Activated naive CD4-positive, alpha-beta T cell treated with anti-CD3 and anti-CD28 coated beads for 36 hours (primary cell): ENCODE measurements around the gene CTAGE1. TPM values are rescaled to one million over a fixed set of nuclear protein-coding genes. Genes with fewer than 3 reads are reported as not detected.

ENCODE experiments used
- CTCF ChIA-PET: fragments of 350-600 bp; sonication (Branson Sonifier 250); formaldehyde crosslinking; loops from one replicate; lab custom pipeline; 2021; ENCODE audit warnings: antibody characterized with exemption; lab: Charles Lee
- DNase-seq: peaks from one replicate; pipeline ENCODE4 v3.0.0-alpha.2; 2020
- H3K27ac Mint-ChIP-seq: one replicate; pipeline ENCODE4 v1.8.0; 2021; ENCODE audit warnings: mild to moderate bottlenecking, mixed read lengths
- H3K27me3 Mint-ChIP-seq: one replicate; pipeline ENCODE4 v1.8.0; 2021; ENCODE audit warnings: low read depth, mixed read lengths
- H3K36me3 Mint-ChIP-seq: one replicate; pipeline ENCODE4 v1.8.0; 2021; ENCODE audit warnings: low read depth, mixed read lengths
- H3K4me1 Mint-ChIP-seq: one replicate; pipeline ENCODE4 v1.8.0; 2021; ENCODE audit warnings: low read depth, mixed read lengths
- H3K4me3 Mint-ChIP-seq: one replicate; pipeline ENCODE4 v1.8.0; 2021; ENCODE audit warnings: mild to moderate bottlenecking, moderate library complexity, mixed read lengths
- H3K9me3 Mint-ChIP-seq: one replicate; pipeline ENCODE4 v1.8.0; 2021; ENCODE audit warnings: mixed read lengths
- intact Hi-C: fragments of 100-400 bp; cut with micrococcal nuclease; formaldehyde crosslinking; loops from one replicate; pipeline ENCODE4 v1.15.1; 2023
- total RNA-seq, 2 experiments: library from RNA; stranded (reverse); gene quantifications; one replicate each; pipeline ENCODE4 v1.2.3, GENCODE V29; 2021

Gene CTAGE1, protein sequence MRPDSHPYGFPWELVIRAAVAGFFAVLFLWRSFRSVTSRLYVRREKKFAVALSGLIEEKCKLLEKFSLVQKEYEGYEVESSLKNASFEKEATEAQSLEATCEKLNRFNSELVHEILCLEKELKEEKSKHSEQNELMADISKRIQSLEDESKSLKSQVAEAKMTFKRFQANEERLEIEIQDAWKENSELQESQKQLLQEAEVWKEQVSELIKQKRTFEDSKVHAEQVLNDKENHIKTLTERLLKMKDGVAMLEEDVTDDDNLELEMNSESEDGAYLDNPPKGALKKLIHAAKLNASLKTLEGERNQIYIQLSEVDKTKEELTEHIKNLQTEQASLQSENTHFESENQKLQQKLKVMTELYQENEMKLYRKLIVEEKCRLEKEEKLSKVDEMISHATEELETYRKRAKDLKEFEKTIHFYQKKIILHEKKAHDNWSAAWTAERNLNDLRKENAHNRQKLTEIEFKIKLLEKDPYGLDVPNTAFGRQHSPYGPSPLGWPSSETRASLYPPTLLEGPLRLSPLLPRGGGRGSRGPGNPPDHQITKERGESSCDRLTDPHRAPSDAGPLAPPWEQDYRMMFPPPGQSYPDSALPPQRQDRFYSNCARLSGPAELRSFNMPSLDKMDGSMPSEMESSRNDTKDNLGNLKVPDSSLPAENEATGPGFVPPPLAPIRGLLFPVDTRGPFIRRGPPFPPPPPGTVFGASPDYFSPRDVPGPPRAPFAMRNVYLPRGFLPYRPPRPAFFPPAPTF
- not detected for total RNA-seq

DNA sequence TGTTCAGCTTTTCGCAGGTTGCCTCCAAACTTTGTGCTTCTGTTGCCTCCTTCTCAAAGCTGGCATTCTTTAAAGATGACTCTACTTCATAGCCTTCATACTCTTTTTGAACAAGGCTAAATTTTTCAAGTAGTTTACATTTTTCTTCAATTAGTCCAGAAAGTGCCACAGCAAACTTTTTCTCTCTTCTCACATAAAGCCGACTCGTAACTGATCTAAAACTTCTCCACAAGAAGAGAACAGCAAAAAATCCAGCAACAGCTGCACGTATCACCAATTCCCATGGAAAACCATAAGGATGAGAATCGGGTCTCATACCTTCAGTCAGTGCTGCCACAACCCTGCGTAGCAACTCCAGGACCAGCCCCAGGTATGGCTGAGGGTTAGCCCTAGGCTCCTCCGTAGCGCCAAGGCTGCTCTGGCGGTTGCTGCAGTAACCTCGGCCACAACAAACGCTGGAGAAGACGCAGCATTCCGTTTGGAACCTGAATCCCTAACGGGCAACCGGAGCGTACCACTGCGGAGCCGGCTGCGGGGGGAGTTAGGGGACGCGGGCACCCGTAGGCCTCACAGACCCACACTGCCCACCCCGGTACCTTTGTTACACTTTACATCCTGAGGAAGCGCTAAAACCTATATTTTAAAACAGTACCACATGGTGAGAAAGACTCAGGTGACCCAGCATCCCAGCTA, at the start of gene CTAGE1:
CTAGE1 (minus strand) TSS at position 420 of the 693 bp plus-strand sequence; CDS start at position 316, 104 bp downstream.
- Mint-ChIP-seq H3K4me3 (no peak within 1 kb of the TSS), H3K4me1 (no peaks in the 10 kb centered on the region), H3K36me3 (no peaks in the 10 kb centered on the region), H3K27ac (no peak within 1 kb of the TSS), H3K27me3 (peaks cover 5% of the 10 kb centered on the region), H3K9me3 (peaks cover 4% of the 10 kb centered on the region)
- CTCF ChIA-PET = no interaction called here
- DNase-seq = no peak
- intact Hi-C loops = no loop called here

DNA sequence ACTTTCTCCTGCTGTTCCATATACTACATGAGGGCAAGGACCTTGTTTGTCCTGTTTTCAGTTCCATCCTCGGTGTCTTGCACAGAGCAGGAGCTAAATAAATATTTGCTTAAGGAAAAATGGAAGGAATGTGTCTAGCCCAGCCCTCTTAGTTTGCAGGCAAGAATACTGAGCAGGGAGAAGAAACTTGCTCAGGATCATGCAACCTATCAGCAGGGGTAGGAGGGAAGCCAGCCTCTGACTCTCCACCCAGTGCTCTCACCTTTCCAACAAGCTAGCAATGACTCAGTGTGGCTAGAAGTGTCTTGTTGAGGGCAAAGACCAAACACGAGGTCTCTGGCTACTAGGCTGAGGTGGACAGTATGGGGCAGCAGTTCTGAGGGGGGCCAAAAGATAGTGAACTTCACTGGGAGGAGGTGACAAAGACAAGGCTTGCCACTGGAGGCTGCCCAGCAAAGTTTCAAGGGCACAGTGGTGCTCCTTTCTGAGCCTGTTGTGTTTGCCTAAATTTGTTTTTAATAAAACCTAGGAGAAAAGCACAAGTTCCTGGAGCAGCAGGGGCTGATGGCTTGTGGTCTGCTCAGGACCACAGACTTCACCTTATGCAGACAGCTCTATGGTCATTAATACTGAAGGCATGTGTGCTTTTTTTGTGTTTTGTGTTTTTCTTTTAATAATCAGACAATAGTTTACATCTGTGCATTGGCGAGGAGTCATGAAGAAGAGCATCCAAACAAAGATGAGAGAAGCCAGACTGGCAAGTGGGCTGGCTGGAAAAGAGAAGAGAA, 49.1 kb upstream of the CTAGE1 start:
- H3K36me3 Mint-ChIP-seq = no peaks in the 10 kb centered on the region
- H3K27me3 Mint-ChIP-seq = no peaks in the 10 kb centered on the region
- H3K9me3 Mint-ChIP-seq = no peaks in the 10 kb centered on the region
- intact Hi-C loops = loop anchor here (10.0 kb wide), 1 partner anchor 48 kb away; no protein-coding TSS in a partner anchor
- H3K27ac Mint-ChIP-seq = no peak overlapping the region
- no peak for DNase-seq
- CTCF ChIA-PET = no interaction called here
- H3K4me1 Mint-ChIP-seq = no peaks in the 10 kb centered on the region
- H3K4me3 Mint-ChIP-seq = no peak overlapping the region

DNA sequence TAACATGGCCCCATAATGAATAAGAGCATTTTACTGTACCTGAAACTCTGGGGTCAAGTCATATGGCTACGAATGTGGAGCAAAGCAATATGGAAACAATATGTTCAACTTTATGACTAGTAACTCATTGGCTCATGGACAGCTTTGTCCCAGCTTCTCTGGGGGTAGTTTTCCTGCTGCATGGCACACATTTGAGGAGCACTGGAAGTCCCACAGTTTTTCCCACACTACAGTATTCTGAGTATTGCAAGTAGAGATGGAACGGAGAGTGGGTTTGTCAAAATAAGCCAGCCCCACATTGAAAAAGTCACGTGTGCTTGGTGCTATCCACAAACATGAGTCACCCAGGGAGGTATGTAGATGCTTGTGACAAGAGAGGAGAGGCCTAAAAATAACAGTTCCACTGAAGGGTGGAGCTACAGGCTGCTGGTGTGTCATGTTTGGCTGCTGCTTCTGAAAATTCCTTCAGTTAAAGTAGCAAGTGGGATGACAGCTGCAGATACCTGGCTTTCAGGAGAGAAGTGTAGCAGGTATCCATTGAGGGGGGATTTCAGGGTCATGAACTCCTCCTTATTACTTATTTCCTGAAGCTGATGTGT, 48.2 kb upstream of the CTAGE1 start:
- CTCF ChIA-PET = no interaction called here
- H3K27me3 Mint-ChIP-seq = no peaks in the 10 kb centered on the region
- DNase-seq = no peak
- no peaks in the 10 kb centered on the region for H3K36me3 Mint-ChIP-seq
- no peak overlapping the region for H3K4me3 Mint-ChIP-seq
- no peaks in the 10 kb centered on the region for H3K9me3 Mint-ChIP-seq
- no peak overlapping the region for H3K27ac Mint-ChIP-seq
- intact Hi-C loops = loop anchor here (10.0 kb wide), 1 partner anchor 49 kb away; no protein-coding TSS in a partner anchor
- H3K4me1 Mint-ChIP-seq = no peaks in the 10 kb centered on the region

DNA sequence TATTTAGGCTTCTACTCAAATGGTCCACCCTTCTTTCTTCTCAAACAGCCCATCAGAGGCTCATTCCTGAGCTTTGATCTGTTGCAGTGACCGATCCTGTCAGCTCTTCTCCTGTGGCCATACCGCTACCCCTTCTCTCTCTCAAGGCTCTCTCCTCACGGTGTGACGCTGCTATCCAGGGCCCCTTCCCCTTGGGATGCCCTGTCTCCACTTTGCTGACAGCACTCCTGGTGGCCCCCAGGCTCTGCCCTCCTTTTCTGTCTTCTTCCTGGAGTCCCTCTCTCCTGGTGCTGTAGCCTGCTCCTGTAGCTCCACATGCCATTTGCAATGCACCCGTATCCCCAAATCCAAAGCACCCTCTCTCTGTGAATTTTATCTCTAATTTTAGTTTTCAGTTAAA, 45.4 kb upstream of the CTAGE1 start:
- intact Hi-C loops = loop anchor here (10.0 kb wide), 1 partner anchor 52 kb away; no protein-coding TSS in a partner anchor
- CTCF ChIA-PET = no interaction called here
- Mint-ChIP-seq H3K4me3 (no peak overlapping the region), H3K4me1 (no peaks in the 10 kb centered on the region), H3K27me3 (no peaks in the 10 kb centered on the region), H3K9me3 (no peaks in the 10 kb centered on the region), H3K27ac (no peak overlapping the region), H3K36me3 (no peaks in the 10 kb centered on the region)
- DNase-seq = no peak

DNA sequence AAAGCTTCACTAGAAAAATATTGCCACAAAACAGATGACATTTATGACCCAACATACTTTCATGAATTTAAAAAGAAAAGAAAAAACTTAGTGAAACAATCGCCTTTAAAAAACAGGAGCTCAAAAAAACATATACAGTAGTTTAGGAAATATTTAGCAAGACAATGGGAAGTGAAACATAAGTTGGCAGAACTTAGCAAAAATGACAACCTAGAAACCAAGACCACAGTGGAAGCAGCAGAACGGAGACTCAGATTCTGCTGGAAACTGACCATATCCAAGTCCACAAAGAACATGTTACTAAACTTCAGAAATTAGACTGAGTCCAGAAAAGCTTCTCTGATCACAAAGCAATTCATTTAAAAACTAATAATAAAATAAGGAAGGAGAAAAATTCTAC, 41.8 kb upstream of the CTAGE1 start:
- Mint-ChIP-seq H3K4me1 (no peaks in the 10 kb centered on the region), H3K36me3 (no peaks in the 10 kb centered on the region), H3K4me3 (no peak overlapping the region), H3K27ac (no peak overlapping the region), H3K27me3 (no peaks in the 10 kb centered on the region), H3K9me3 (no peaks in the 10 kb centered on the region)
- intact Hi-C loops = no loop called here
- DNase-seq = no peak
- CTCF ChIA-PET = no interaction called here

DNA sequence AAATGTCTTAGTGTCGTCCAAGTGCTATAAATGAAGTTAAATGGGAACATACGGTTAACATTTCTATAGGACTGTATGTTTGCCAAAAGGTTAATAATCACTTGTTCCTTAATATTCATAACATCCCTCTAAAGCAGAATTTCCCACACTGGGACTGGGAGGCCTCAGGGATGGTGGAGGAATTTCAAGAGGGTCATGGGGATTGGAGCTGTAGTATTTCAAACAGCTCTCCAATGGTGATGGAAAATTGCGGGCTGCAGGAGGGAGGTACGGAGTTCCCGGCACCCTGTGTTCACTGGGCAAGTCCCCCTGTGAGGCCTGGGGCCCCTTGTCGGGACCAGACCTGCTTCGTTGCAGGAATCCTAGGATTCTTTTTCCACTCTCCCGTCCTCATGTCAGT, 39.8 kb upstream of the CTAGE1 start:
- intact Hi-C loops = no loop called here
- Mint-ChIP-seq H3K36me3 (no peaks in the 10 kb centered on the region), H3K4me3 (no peak overlapping the region), H3K9me3 (no peaks in the 10 kb centered on the region), H3K27me3 (peaks cover 2% of the 10 kb centered on the region), H3K4me1 (no peaks in the 10 kb centered on the region), H3K27ac (no peak overlapping the region)
- DNase-seq = no peak
- CTCF ChIA-PET = no interaction called here

DNA sequence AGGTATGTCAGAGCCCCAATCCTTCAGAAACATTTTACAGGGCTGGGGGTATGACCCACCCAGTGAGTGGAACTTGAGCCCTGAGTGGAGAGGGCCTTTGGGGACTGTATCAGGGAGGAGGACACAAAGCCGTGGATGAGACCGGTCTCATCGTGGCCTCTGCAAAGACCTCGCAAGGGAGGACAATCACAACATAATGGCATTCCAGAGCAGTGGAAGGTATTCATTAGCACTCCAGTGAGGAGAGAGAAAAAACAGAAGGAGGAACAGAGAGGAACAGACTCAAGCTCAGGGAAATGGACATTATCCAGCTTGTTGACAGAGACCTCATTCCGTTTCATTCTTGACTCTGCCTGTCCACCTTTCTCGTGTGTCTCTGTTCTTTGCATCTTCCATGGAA, 38.8 kb upstream of the CTAGE1 start:
- H3K36me3 Mint-ChIP-seq = no peaks in the 10 kb centered on the region
- no peak overlapping the region for H3K27ac Mint-ChIP-seq
- CTCF ChIA-PET = no interaction called here
- peaks cover 2% of the 10 kb centered on the region for H3K27me3 Mint-ChIP-seq
- intact Hi-C loops = no loop called here
- H3K4me3 Mint-ChIP-seq = no peak overlapping the region
- no peaks in the 10 kb centered on the region for H3K9me3 Mint-ChIP-seq
- H3K4me1 Mint-ChIP-seq = no peaks in the 10 kb centered on the region
- DNase-seq = no peak

DNA sequence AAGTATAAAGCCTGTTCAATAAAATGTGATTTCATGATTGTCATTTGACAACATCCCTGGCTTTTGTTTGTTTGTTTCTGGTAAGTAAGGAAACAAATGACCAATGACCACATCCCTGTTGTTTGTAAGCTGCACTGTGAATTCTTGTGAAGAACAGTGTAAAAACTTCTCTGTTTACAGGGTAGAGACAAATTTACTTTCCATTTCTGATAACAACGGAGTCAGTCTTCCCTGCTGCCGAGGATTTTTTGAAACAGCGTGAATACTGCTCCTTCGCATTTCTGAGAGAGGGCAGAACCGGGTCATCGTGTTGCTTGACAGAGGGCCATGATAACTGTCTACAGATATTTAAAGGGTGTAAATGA, 38.4 kb upstream of the CTAGE1 start:
- H3K27ac Mint-ChIP-seq = no peak overlapping the region
- H3K27me3 Mint-ChIP-seq = peaks cover 2% of the 10 kb centered on the region
- CTCF ChIA-PET = no interaction called here
- no peaks in the 10 kb centered on the region for H3K4me1 Mint-ChIP-seq
- no peak for DNase-seq
- no peaks in the 10 kb centered on the region for H3K36me3 Mint-ChIP-seq
- intact Hi-C loops = no loop called here
- H3K9me3 Mint-ChIP-seq = peaks cover 3% of the 10 kb centered on the region
- H3K4me3 Mint-ChIP-seq = no peak overlapping the region

DNA sequence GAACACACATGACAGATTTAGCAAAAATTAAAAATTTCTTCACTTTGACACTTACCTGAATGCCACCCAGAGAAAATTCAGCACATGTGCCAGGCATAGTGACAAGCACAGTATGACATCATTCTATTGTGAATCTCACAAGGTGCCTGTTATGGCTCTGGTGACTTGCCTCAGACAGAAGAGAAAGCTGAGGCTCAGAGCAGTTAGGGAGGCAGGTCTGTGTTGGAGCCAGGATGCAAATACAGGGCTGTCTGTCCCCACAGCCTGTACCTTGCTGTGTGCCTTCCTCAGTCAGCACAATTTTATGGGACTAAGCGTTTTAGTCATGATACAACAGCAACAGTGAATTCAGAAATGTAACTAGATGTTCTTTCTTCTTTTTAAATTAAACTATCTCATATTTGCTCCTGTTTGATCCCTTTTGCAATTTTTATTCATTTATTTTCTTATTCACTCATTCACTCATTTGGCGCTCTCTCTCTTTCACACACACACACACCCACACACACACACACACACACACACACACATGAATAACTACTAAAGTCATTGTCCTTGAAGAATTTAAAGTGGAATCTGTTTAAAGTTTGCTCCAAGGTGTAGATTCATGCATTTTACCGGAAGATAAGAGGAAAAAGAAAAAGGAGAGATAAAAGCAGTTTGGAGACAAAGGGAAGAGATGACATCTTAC, 37.9 kb upstream of the CTAGE1 start:
- DNase-seq = no peak
- Mint-ChIP-seq H3K4me3 (no peak overlapping the region), H3K4me1 (no peaks in the 10 kb centered on the region), H3K27ac (no peak overlapping the region), H3K36me3 (no peaks in the 10 kb centered on the region), H3K9me3 (peaks cover 8% of the 10 kb centered on the region), H3K27me3 (peaks cover 2% of the 10 kb centered on the region)
- CTCF ChIA-PET = no interaction called here
- intact Hi-C loops = no loop called here

DNA sequence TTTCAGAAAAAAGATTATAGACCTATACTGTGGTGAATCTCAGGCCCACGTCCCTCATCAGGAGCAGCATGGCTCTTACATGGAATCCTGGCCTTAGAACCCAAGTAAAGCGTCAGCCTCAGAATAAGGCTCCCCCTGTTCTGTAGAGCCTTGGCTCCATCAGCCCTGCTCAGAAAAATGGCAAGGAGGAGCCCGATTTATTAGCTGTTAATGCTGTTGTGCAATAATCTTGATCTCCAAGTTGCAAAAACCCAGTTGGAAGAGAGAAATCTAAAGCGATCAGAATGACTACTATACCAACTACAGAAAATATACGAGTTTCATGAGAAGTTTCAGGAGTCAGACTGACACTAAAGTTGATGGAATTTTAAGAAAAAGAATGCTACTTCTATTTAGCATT, 35.6 kb upstream of the CTAGE1 start:
- CTCF ChIA-PET = no interaction called here
- H3K4me1 Mint-ChIP-seq = no peaks in the 10 kb centered on the region
- intact Hi-C loops = no loop called here
- H3K4me3 Mint-ChIP-seq = no peak overlapping the region
- peaks cover 2% of the 10 kb centered on the region for H3K27me3 Mint-ChIP-seq
- H3K36me3 Mint-ChIP-seq = no peaks in the 10 kb centered on the region
- H3K9me3 Mint-ChIP-seq = peaks cover 26% of the 10 kb centered on the region
- DNase-seq = no peak
- no peak overlapping the region for H3K27ac Mint-ChIP-seq

DNA sequence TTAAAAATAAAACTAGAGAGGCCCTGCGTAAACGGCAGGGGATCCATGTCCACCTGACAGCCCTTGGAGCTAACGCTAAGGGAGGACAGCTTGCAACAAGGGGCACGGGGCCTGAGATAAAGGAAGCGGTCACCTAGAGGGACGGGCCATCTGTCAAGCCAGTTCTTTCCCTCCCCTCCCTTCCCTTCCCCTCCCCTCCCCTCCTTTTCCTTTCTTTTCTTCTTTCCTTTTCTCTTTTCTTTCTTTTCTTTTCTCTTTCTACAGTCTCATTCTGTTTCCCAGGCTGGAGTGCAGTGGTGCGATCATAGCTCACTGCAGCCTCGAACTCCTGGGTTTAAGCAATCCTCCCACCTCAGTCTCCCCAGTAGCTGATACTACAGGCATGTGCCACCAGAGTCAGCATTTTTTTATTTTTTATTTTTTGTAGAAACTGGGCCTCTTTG, 34.5 kb upstream of the CTAGE1 start:
- H3K27ac Mint-ChIP-seq = no peak overlapping the region
- no peaks in the 10 kb centered on the region for H3K36me3 Mint-ChIP-seq
- no peak overlapping the region for H3K4me3 Mint-ChIP-seq
- CTCF ChIA-PET = no interaction called here
- H3K9me3 Mint-ChIP-seq = peaks cover 26% of the 10 kb centered on the region
- H3K27me3 Mint-ChIP-seq = peaks cover 2% of the 10 kb centered on the region
- intact Hi-C loops = no loop called here
- no peak for DNase-seq
- H3K4me1 Mint-ChIP-seq = no peaks in the 10 kb centered on the region
